Panc1 (cell line): ENCODE measurements around the gene PTMS. TPM values are rescaled to one million over a fixed set of nuclear protein-coding genes. Genes with fewer than 3 reads are reported as not detected.

ENCODE experiments used
- ATAC-seq: fragments of 200-7000 bp; cut with Tn5 transposase; 2 replicates; pipeline ENCODE4 v1.9.1; 2020; ENCODE audit warnings: mild to moderate bottlenecking, moderate library complexity
- BruUV-seq: library from RNA; stranded (reverse); fragments of 400-500 nt; replicated peaks from 2 replicates; lab custom pipeline; 2021; lab: Mats Ljungman, UMichigan
- CTCF ChIA-PET: fragments of 300-600 bp; sonication (Branson Sonifier 250); formaldehyde crosslinking; loops from one replicate; lab custom pipeline; 2022; ENCODE audit warnings: antibody characterized with exemption; lab: Charles Lee
- POLR2A ChIA-PET: fragments of 300-600 bp; sonication (Branson Sonifier 250); formaldehyde crosslinking; loops from one replicate; lab custom pipeline; 2022; ENCODE audit warnings: antibody characterized with exemption; lab: Charles Lee
- DNase-seq: peaks from one replicate; pipeline ENCODE4 v3.0.0-alpha.2; 2010; ENCODE audit warnings: low read depth, low spot score
- H3K27ac ChIP-seq: 2 replicates; pipeline ENCODE4 v1.5.1; 2011; ENCODE audit warnings: mild to moderate bottlenecking, low read length, inconsistent platforms
- H3K27me3 ChIP-seq: fragments of 200-500 bp; sonication (Bioruptor generic); 2 replicates; pipeline ENCODE4 v1.6.0; 2014; ENCODE audit warnings: low read length, inconsistent platforms; ENCODE audit not compliant: control insufficient read depth, insufficient read depth
- H3K36me3 ChIP-seq: fragments of 200-500 bp; sonication (Bioruptor generic); 2 replicates; pipeline ENCODE4 v1.5.1; 2014; ENCODE audit warnings: inconsistent platforms, mild to moderate bottlenecking, low read length, moderate library complexity; ENCODE audit not compliant: control insufficient read depth, insufficient read depth
- H3K4me1 ChIP-seq: 2 replicates; pipeline ENCODE4 v1.5.1; 2011; ENCODE audit warnings: inconsistent platforms, mild to moderate bottlenecking, low read length, moderate library complexity; ENCODE audit not compliant: control insufficient read depth, insufficient read depth
- H3K4me3 ChIP-seq, 2 experiments: 2 replicates each; pipeline ENCODE4 v1.5.1; 2011 to 2012; ENCODE audit warnings: low read depth in 2 of 2, low read length in 2 of 2, mild to moderate bottlenecking in 2 of 2, inconsistent platforms in 1 of 2, moderate library complexity in 1 of 2
- H3K9me3 ChIP-seq: fragments of 200-500 bp; sonication (Bioruptor generic); 2 replicates; pipeline ENCODE4 v1.5.1; 2014; ENCODE audit warnings: low read depth, mild to moderate bottlenecking, inconsistent platforms, low read length, moderate library complexity; ENCODE audit not compliant: control insufficient read depth, insufficient read depth
- CTCF ChIP-seq: fragments of 450-650 bp; IDR thresholded peaks from 2 replicates; pipeline ENCODE4 v1.5.1; 2017; ENCODE audit warnings: mild to moderate bottlenecking
- POLR2AphosphoS5 ChIP-seq: IDR thresholded peaks from 2 replicates; pipeline ENCODE4 v1.6.1; 2012; ENCODE audit warnings: mild to moderate bottlenecking, low read depth, low read length, moderate library complexity
- REST ChIP-seq, 2 experiments: IDR thresholded peaks; 2 replicates each; pipeline ENCODE4 v1.6.1; 2011 to 2012; ENCODE audit warnings: low read depth in 2 of 2, control low read depth in 1 of 2, low read length in 1 of 2, mild to moderate bottlenecking in 1 of 2, moderate library complexity in 1 of 2; ENCODE audit not compliant: insufficient read depth in 1 of 2
- SIN3A ChIP-seq: IDR thresholded peaks from 2 replicates; pipeline ENCODE4 v1.6.1; 2012; ENCODE audit warnings: low read depth, mild to moderate bottlenecking, low read length, moderate library complexity, borderline replicate concordance; ENCODE audit not compliant: insufficient read depth
- TCF7L2 ChIP-seq: IDR thresholded peaks from 2 replicates; pipeline ENCODE4 v1.6.1; 2011; ENCODE audit warnings: mild to moderate bottlenecking, low read depth, low read length, inconsistent platforms
- in situ Hi-C: cut with HindIII; loops from 2 replicates; pipeline ENCODE4 v1.10.0; 2016; ENCODE audit warnings: low sequenced_read_pairs, low pct_unique_long_range_greater_than_20kb
- intact Hi-C: fragments of 100-400 bp; cut with micrococcal nuclease; formaldehyde crosslinking; loops from one replicate; pipeline ENCODE4 v1.10.0; 2022; ENCODE audit not compliant: unreplicated experiment
- total RNA-seq: library from RNA; stranded (reverse); gene quantifications from one replicate; pipeline ENCODE4 v1.2.1, GENCODE V29; 2021; ENCODE audit not compliant: unreplicated experiment

PTMS gene
- total RNA-seq, 1 experiment from 2014 or later = 395 TPM

- in situ Hi-C loops = no loop called here
- POLR2A ChIA-PET = no interaction called here
- Histone ChIP-seq H3K27me3 (no peaks in the 10 kb centered on the region), H3K36me3 (no peaks in the 10 kb centered on the region), H3K27ac (no peak overlapping the region), H3K4me1 (no peaks in the 10 kb centered on the region), H3K4me3 (no peak overlapping the region), H3K9me3 (no peaks in the 10 kb centered on the region)
- intact Hi-C loops = no loop called here
- TF ChIP-seq REST (IDR thresholded peaks at IDR 0.05; ENCODE audit: insufficient read depth in 1 of 2, low read depth in 2 of 2, low read length in 1 of 2) = no peak
- TF ChIP-seq TCF7L2 = no peak
- no peak for TF ChIP-seq CTCF
- TF ChIP-seq POLR2AphosphoS5 = no peak
- no peak for TF ChIP-seq SIN3A
- CTCF ChIA-PET = interaction anchor here (0.6 kb wide), 1 partner anchor 140 kb away, joined by 5 read pairs; the partner anchor contains the start of gene ACRBP
- no peak for DNase-seq
- BruUV-seq = no TSS peak
- ATAC-seq = no peak
Observed at GRCh38 chr12:6787309-6787708, 21.1 kb downstream of the PTMS start.

GRCh38 chr12:6788972-6789924, 23.1 kb downstream of the PTMS start, which contains the start of gene CD4:
Gene CD4, plus strand, starts transcription at chr12:6789528. Its CDS starts 10,611 bp downstream, at chr12:6800139.
- Histone ChIP-seq H3K4me3 (no peak within 1 kb of the TSS), H3K27ac (no peak within 1 kb of the TSS), H3K4me1 (no peaks in the 10 kb centered on the region), H3K36me3 (no peaks in the 10 kb centered on the region), H3K9me3 (no peaks in the 10 kb centered on the region), H3K27me3 (no peaks in the 10 kb centered on the region)
- no peak for ATAC-seq
- BruUV-seq = no TSS peak
- intact Hi-C loops = no loop called here
- ChIA-PET POLR2A (no interaction called here), CTCF (no interaction called here)
- no peak for DNase-seq
- in situ Hi-C loops = no loop called here
- TF ChIP-seq REST (IDR thresholded peaks at IDR 0.05; ENCODE audit: insufficient read depth in 1 of 2, low read depth in 2 of 2, low read length in 1 of 2) (no peak), TCF7L2 (no peak), CTCF (no peak), POLR2AphosphoS5 (no peak)
